Stimulated activated naive CD8-positive, alpha-beta T cell treated with anti-CD3 and anti-CD28 coated beads, Interleukin-15, Interleukin-2, amounts not matched to agents 100 ng/mL and 50 ng/mL, for 24 hours (primary cell): ENCODE measurements around the gene ABCB4.
"Not testable (repeated sequence)": the region's sequence is repeated elsewhere in the genome, so short reads cannot be mapped to it uniquely, and the experiment has no call there.

ENCODE experiments used
- H3K27ac Mint-ChIP-seq: one replicate; pipeline ENCODE4 v1.8.0; 2021; ENCODE audit warnings: mild to moderate bottlenecking, mixed read lengths
- H3K27me3 Mint-ChIP-seq: one replicate; pipeline ENCODE4 v1.8.0; 2021; ENCODE audit warnings: mixed read lengths
- H3K36me3 Mint-ChIP-seq: one replicate; pipeline ENCODE4 v1.8.0; 2021; ENCODE audit warnings: low read depth, mixed read lengths
- H3K4me1 Mint-ChIP-seq: one replicate; pipeline ENCODE4 v1.8.0; 2021; ENCODE audit warnings: low read depth, mixed read lengths
- H3K4me3 Mint-ChIP-seq: one replicate; pipeline ENCODE4 v1.8.0; 2021; ENCODE audit warnings: mild to moderate bottlenecking, mixed read lengths
- H3K9me3 Mint-ChIP-seq: one replicate; pipeline ENCODE4 v1.8.0; 2021; ENCODE audit warnings: mixed read lengths

The ABCB4 gene

GRCh38 chr7:87460444-87460843 is 15.0 kb downstream of the ABCB4 start:
- H3K27ac Mint-ChIP-seq, H3K4me1 Mint-ChIP-seq, H3K4me3 Mint-ChIP-seq, H3K9me3 Mint-ChIP-seq, H3K27me3 Mint-ChIP-seq, H3K36me3 Mint-ChIP-seq: not testable (repeated sequence)

- H3K9me3 Mint-ChIP-seq: no peaks in the 10 kb centered on the region
- no peak overlapping the region for H3K27ac Mint-ChIP-seq
- no peak overlapping the region for H3K4me3 Mint-ChIP-seq
- H3K4me1 Mint-ChIP-seq: no peaks in the 10 kb centered on the region
- H3K27me3 Mint-ChIP-seq: peaks cover 3% of the 10 kb centered on the region
- H3K36me3 Mint-ChIP-seq: no peaks in the 10 kb centered on the region
Observed at GRCh38 chr7:87459941-87460340, 15.5 kb downstream of the ABCB4 start.

- Mint-ChIP-seq H3K27me3 (peaks cover 3% of the 10 kb centered on the region), H3K9me3 (no peaks in the 10 kb centered on the region), H3K4me3 (no peak overlapping the region), H3K27ac (no peak overlapping the region), H3K36me3 (no peaks in the 10 kb centered on the region), H3K4me1 (no peaks in the 10 kb centered on the region)
Observed at GRCh38 chr7:87458148-87458547, 17.3 kb downstream of the ABCB4 start.

GRCh38 chr7:87456247-87456646 is 19.2 kb downstream of the ABCB4 start:
- Mint-ChIP-seq H3K27ac (no peak overlapping the region), H3K9me3 (no peaks in the 10 kb centered on the region), H3K27me3 (peaks cover 3% of the 10 kb centered on the region)

GRCh38 chr7:87452279-87452678 is 23.2 kb downstream of the ABCB4 start:
- H3K27ac Mint-ChIP-seq: no peak overlapping the region
- no peaks in the 10 kb centered on the region for H3K9me3 Mint-ChIP-seq
- H3K4me3 Mint-ChIP-seq: no peak overlapping the region
- H3K4me1 Mint-ChIP-seq: no peaks in the 10 kb centered on the region
- no peaks in the 10 kb centered on the region for H3K36me3 Mint-ChIP-seq
- H3K27me3 Mint-ChIP-seq: peaks cover 4% of the 10 kb centered on the region

More at GRCh38 chr7:87456247-87456646, 19.2 kb downstream of the ABCB4 start:
- H3K36me3 Mint-ChIP-seq: no peaks in the 10 kb centered on the region
- H3K4me1 Mint-ChIP-seq: no peaks in the 10 kb centered on the region
- no peak overlapping the region for H3K4me3 Mint-ChIP-seq

GRCh38 chr7:87451187-87451586 is 24.3 kb downstream of the ABCB4 start:
- Mint-ChIP-seq H3K4me3 (no peak overlapping the region), H3K4me1 (no peaks in the 10 kb centered on the region), H3K9me3 (no peaks in the 10 kb centered on the region), H3K36me3 (no peaks in the 10 kb centered on the region), H3K27ac (no peak overlapping the region), H3K27me3 (peaks cover 4% of the 10 kb centered on the region)

- no peaks in the 10 kb centered on the region for H3K9me3 Mint-ChIP-seq
- H3K27me3 Mint-ChIP-seq: peaks cover 4% of the 10 kb centered on the region
- H3K27ac Mint-ChIP-seq: no peak overlapping the region
- no peaks in the 10 kb centered on the region for H3K36me3 Mint-ChIP-seq
- no peak overlapping the region for H3K4me3 Mint-ChIP-seq
- no peaks in the 10 kb centered on the region for H3K4me1 Mint-ChIP-seq
Observed at GRCh38 chr7:87450706-87451105, 24.8 kb downstream of the ABCB4 start.

GRCh38 chr7:87448388-87448787 is 27.1 kb downstream of the ABCB4 start:
- H3K36me3 Mint-ChIP-seq: no peaks in the 10 kb centered on the region
- no peak overlapping the region for H3K27ac Mint-ChIP-seq
- peaks cover 6% of the 10 kb centered on the region for H3K27me3 Mint-ChIP-seq
- no peaks in the 10 kb centered on the region for H3K9me3 Mint-ChIP-seq
- no peaks in the 10 kb centered on the region for H3K4me1 Mint-ChIP-seq
- H3K4me3 Mint-ChIP-seq: no peak overlapping the region

GRCh38 chr7:87447116-87447635 is 28.3 kb downstream of the ABCB4 start:
- H3K4me1 Mint-ChIP-seq: no peaks in the 10 kb centered on the region
- H3K27ac Mint-ChIP-seq: no peak overlapping the region
- no peaks in the 10 kb centered on the region for H3K36me3 Mint-ChIP-seq
- H3K27me3 Mint-ChIP-seq: peaks cover 8% of the 10 kb centered on the region
- H3K9me3 Mint-ChIP-seq: no peaks in the 10 kb centered on the region
- no peak overlapping the region for H3K4me3 Mint-ChIP-seq

GRCh38 chr7:87445897-87446296 is 29.6 kb downstream of the ABCB4 start:
- Mint-ChIP-seq H3K9me3 (no peaks in the 10 kb centered on the region), H3K4me3 (no peak overlapping the region), H3K27me3 (peaks cover 8% of the 10 kb centered on the region), H3K36me3 (no peaks in the 10 kb centered on the region), H3K27ac (no peak overlapping the region), H3K4me1 (no peaks in the 10 kb centered on the region)

- Mint-ChIP-seq H3K4me3 (no peak overlapping the region), H3K9me3 (no peaks in the 10 kb centered on the region), H3K36me3 (no peaks in the 10 kb centered on the region), H3K27ac (no peak overlapping the region), H3K27me3 (no peaks in the 10 kb centered on the region), H3K4me1 (no peaks in the 10 kb centered on the region)
Observed at GRCh38 chr7:87435546-87435945, 39.9 kb downstream of the ABCB4 start.

GRCh38 chr7:87432536-87432935 is 42.9 kb downstream of the ABCB4 start:
- H3K36me3 Mint-ChIP-seq: no peaks in the 10 kb centered on the region
- H3K4me3 Mint-ChIP-seq: no peak overlapping the region
- H3K27ac Mint-ChIP-seq: no peak overlapping the region
- peaks cover 10% of the 10 kb centered on the region for H3K27me3 Mint-ChIP-seq
- no peaks in the 10 kb centered on the region for H3K4me1 Mint-ChIP-seq
- no peaks in the 10 kb centered on the region for H3K9me3 Mint-ChIP-seq

- Mint-ChIP-seq H3K27ac (no peak overlapping the region), H3K4me3 (no peak overlapping the region), H3K36me3 (no peaks in the 10 kb centered on the region), H3K9me3 (no peaks in the 10 kb centered on the region), H3K4me1 (no peaks in the 10 kb centered on the region), H3K27me3 (peaks cover 10% of the 10 kb centered on the region)
Observed at GRCh38 chr7:87427288-87427687, 48.2 kb downstream of the ABCB4 start.

- Mint-ChIP-seq H3K27me3 (peaks cover 10% of the 10 kb centered on the region), H3K4me1 (no peaks in the 10 kb centered on the region), H3K27ac (no peak overlapping the region), H3K9me3 (no peaks in the 10 kb centered on the region), H3K36me3 (no peaks in the 10 kb centered on the region), H3K4me3 (no peak overlapping the region)
Observed at GRCh38 chr7:87426160-87426559, 49.3 kb downstream of the ABCB4 start.

- no peak overlapping the region for H3K27ac Mint-ChIP-seq
- no peaks in the 10 kb centered on the region for H3K36me3 Mint-ChIP-seq
- H3K27me3 Mint-ChIP-seq: peaks cover 10% of the 10 kb centered on the region
- no peaks in the 10 kb centered on the region for H3K9me3 Mint-ChIP-seq
- H3K4me1 Mint-ChIP-seq: no peaks in the 10 kb centered on the region
- H3K4me3 Mint-ChIP-seq: no peak overlapping the region
Observed at GRCh38 chr7:87424075-87424474, 51.4 kb downstream of the ABCB4 start.

- no peaks in the 10 kb centered on the region for H3K36me3 Mint-ChIP-seq
- no peaks in the 10 kb centered on the region for H3K4me1 Mint-ChIP-seq
- H3K4me3 Mint-ChIP-seq: no peak overlapping the region
- no peaks in the 10 kb centered on the region for H3K27me3 Mint-ChIP-seq
- H3K27ac Mint-ChIP-seq: no peak overlapping the region
- H3K9me3 Mint-ChIP-seq: no peaks in the 10 kb centered on the region
Observed at GRCh38 chr7:87420173-87420572, 55.3 kb downstream of the ABCB4 start.
